Measurements from ENCODE around the gene APMAP. TPM values are rescaled to one million over a fixed set of nuclear protein-coding genes. Genes with fewer than 3 reads are reported as not detected.

Gene APMAP
- total and polyA plus RNA-seq, 9 of the 15 experiments (the other 6 are each of a cell fraction or from before 2014, with no cell fraction given) = 6.7 to 18.2 (median 14.4) TPM

DNA sequence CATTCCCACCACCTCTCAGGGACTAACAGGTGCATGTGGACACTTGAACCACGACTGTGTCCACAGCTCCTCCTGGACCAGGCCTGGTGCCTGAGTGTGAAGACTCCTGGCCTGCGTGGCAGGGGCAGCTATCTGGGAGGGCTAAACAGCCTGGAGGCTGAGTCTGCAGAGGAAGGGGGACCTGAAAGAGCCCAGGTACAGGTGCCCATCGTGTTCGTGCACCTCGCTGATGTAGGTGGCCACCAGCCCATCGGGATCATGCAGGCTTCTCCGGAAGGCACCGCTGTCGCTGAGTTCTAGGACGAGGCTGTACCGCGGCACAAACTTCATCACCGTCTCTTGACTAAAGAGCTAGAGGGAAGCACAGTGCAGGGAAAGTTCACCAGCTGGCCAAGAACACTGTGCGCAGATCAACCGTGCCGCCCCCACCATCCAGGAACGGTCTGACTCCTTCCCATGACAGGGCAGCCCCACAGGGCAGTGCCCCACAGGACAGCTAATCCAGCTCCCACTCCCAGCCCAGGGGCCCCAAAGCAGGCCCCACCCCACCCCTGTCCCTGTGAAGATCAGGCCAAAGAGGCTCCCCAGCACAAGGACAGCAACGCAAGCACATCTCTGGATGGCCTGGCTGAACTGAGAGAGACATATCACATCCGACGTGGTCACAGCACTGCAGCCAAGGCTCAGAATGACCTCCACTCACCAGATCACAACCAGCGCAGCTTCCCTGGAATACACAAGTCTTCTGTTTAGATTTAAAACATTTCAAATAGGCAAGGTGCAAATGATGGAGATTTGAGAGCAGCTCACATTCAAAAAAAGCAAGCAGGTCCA lies 28.7 kb downstream of the APMAP start:
- Histone ChIP-seq H3K36me3 (ENCODE audit: control insufficient read depth, insufficient read depth, low read length) (peaks cover 27% of the 10 kb centered on the region; the same call in 2 of the 3 replicates), H2AFZ (ENCODE audit: low read depth, low read length) (no peak overlapping the region), H3K4me3 (no peak overlapping the region), H3K4me1 (replicated peaks in 1 of 2; ENCODE audit: control insufficient read depth in 2 of 2, insufficient read depth in 2 of 2, low read length in 2 of 2) (no peaks in the 10 kb centered on the region), H3K9ac (ENCODE audit: insufficient read depth in 1 of 2, low read depth in 2 of 2, low read length in 2 of 2) (no peak overlapping the region), H4K20me1 (replicated peaks; ENCODE audit: control insufficient read depth, insufficient read depth, low read length) (no peaks in the 10 kb centered on the region), H3K9me1 (ENCODE audit: control insufficient read depth, insufficient read depth, low read length) (no peaks in the 10 kb centered on the region), H3K4me2 (ENCODE audit: insufficient read depth, low read length) (no peak overlapping the region), H3K27me3 (ENCODE audit: control insufficient read depth in 2 of 2, insufficient read depth in 2 of 2, low read length in 2 of 2) (no peaks in the 10 kb centered on the region), H3K79me2 (ENCODE audit: control insufficient read depth, insufficient read depth, low read length) (no peaks in the 10 kb centered on the region), H3K27ac (ENCODE audit: extremely low read depth, low read depth, low read length) (no peak overlapping the region), H3K9me3 (replicated peaks; ENCODE audit: control insufficient read depth, insufficient read depth, low read depth, low read length) (no peaks in the 10 kb centered on the region)
- no peak for DNase-seq (ENCODE audit: extremely low read depth in 1 of 4, low spot score in 3 of 4)
- in situ Hi-C loops (cut with MboI) = no loop called here
- FAIRE-seq = no peak
- 92% methylated on average over 9 of the region's 21 CpGs for WGBS (ENCODE audit: insufficient coverage, low coverage, missing lambda C conversion rate)
- BruUV-seq (replicated peaks) = no TSS peak
- ChIA-PET CTCF (ENCODE audit: low intra/inter-chr PET ratio) (no interaction called here), POLR2A (no interaction called here)
- ATAC-seq = no peak
- intact Hi-C loops (cut with micrococcal nuclease) = no loop called here
- no peak for TF ChIP-seq TCF3 (CRISPR knock-in tag; IDR thresholded peaks at IDR 0.05)
- no peak for TF ChIP-seq EHMT2 (IDR thresholded peaks at IDR 0.05)
- no peak for TF ChIP-seq CBX1 (IDR thresholded peaks at IDR 0.05; ENCODE audit: low read depth)
- no peak for TF ChIP-seq ZNF143 (CRISPR knock-in tag; IDR thresholded peaks at IDR 0.05)
- TF ChIP-seq, protein P1, sequence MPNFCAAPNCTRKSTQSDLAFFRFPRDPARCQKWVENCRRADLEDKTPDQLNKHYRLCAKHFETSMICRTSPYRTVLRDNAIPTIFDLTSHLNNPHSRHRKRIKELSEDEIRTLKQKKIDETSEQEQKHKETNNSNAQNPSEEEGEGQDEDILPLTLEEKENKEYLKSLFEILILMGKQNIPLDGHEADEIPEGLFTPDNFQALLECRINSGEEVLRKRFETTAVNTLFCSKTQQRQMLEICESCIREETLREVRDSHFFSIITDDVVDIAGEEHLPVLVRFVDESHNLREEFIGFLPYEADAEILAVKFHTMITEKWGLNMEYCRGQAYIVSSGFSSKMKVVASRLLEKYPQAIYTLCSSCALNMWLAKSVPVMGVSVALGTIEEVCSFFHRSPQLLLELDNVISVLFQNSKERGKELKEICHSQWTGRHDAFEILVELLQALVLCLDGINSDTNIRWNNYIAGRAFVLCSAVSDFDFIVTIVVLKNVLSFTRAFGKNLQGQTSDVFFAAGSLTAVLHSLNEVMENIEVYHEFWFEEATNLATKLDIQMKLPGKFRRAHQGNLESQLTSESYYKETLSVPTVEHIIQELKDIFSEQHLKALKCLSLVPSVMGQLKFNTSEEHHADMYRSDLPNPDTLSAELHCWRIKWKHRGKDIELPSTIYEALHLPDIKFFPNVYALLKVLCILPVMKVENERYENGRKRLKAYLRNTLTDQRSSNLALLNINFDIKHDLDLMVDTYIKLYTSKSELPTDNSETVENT (CRISPR knock-in tag; IDR thresholded peaks at IDR 0.05) = no peak
- TF ChIP-seq, protein P2, sequence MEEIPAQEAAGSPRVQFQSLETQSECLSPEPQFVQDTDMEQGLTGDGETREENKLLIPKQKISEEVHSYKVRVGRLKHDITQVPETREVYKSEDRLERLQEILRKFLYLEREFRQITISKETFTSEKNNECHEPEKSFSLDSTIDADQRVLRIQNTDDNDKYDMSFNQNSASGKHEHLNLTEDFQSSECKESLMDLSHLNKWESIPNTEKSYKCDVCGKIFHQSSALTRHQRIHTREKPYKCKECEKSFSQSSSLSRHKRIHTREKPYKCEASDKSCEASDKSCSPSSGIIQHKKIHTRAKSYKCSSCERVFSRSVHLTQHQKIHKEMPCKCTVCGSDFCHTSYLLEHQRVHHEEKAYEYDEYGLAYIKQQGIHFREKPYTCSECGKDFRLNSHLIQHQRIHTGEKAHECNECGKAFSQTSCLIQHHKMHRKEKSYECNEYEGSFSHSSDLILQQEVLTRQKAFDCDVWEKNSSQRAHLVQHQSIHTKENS (CRISPR knock-in tag; IDR thresholded peaks at IDR 0.05) = no peak
- no peak for TF ChIP-seq NCOA6 (IDR thresholded peaks at IDR 0.05)
- TF ChIP-seq ZKSCAN8 (CRISPR knock-in tag; IDR thresholded peaks at IDR 0.05) = no peak
- no peak for TF ChIP-seq CREM (IDR thresholded peaks at IDR 0.05; ENCODE audit: low read depth)
- no peak for TF ChIP-seq ATF1 (CRISPR knock-in tag; IDR thresholded peaks at IDR 0.05)
- no peak for TF ChIP-seq ATF1 (tag; IDR thresholded peaks at IDR 0.05)
- TF ChIP-seq ILK (tag; IDR thresholded peaks at IDR 0.05; ENCODE audit: borderline replicate concordance, low read depth) = no peak
- no peak for TF ChIP-seq ZFP36 (IDR thresholded peaks at IDR 0.05; ENCODE audit: low read depth, low read length, partially characterized antibody)
- TF ChIP-seq, protein P3, sequence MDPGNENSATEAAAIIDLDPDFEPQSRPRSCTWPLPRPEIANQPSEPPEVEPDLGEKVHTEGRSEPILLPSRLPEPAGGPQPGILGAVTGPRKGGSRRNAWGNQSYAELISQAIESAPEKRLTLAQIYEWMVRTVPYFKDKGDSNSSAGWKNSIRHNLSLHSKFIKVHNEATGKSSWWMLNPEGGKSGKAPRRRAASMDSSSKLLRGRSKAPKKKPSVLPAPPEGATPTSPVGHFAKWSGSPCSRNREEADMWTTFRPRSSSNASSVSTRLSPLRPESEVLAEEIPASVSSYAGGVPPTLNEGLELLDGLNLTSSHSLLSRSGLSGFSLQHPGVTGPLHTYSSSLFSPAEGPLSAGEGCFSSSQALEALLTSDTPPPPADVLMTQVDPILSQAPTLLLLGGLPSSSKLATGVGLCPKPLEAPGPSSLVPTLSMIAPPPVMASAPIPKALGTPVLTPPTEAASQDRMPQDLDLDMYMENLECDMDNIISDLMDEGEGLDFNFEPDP (CRISPR knock-in tag; IDR thresholded peaks at IDR 0.05) = no peak
- no peak for TF ChIP-seq BRD9 (IDR thresholded peaks at IDR 0.05; ENCODE audit: low read depth, partially characterized antibody)

Data from K562 (cell line).